ENCODE measurements around the gene CDYL.
"Not testable (repeated sequence)": the region's sequence is repeated elsewhere in the genome, so short reads cannot be mapped to it uniquely, and the experiment has no call there.

The CDYL gene

GRCh38 chr6:4969609-4970285 lies 193.5 kb downstream of the CDYL start:
- DNase-seq = no peak

- no peak for DNase-seq
These were observed 194.7 kb downstream of the CDYL start for GRCh38 chr6:4970739-4971395.

- no peak for DNase-seq
These were observed 195.6 kb downstream of the CDYL start for GRCh38 chr6:4971851-4972250.

- no peak for DNase-seq
These were observed 196.2 kb downstream of the CDYL start for GRCh38 chr6:4972438-4972837.

- no peak for DNase-seq
These were observed 197.2 kb downstream of the CDYL start for GRCh38 chr6:4973415-4973814.

- no peak for DNase-seq
These were observed 198.0 kb downstream of the CDYL start for GRCh38 chr6:4973982-4974745.

GRCh38 chr6:4974962-4975361 lies 198.8 kb downstream of the CDYL start:
- no peak for DNase-seq

GRCh38 chr6:4975506-4975905 lies 199.3 kb downstream of the CDYL start:
- no peak for DNase-seq

- no peak for DNase-seq
These were observed 201.3 kb downstream of the CDYL start for GRCh38 chr6:4977468-4977867.

GRCh38 chr6:4979426-4979825 lies 203.2 kb downstream of the CDYL start:
- no peak for DNase-seq

GRCh38 chr6:4981761-4982160 lies 205.6 kb downstream of the CDYL start:
- no peak for DNase-seq

- no peak for DNase-seq
These were observed 207.1 kb downstream of the CDYL start for GRCh38 chr6:4983322-4983721.

- DNase-seq = no peak
These were observed 210.8 kb downstream of the CDYL start for GRCh38 chr6:4986999-4987398.

GRCh38 chr6:4987432-4987831 lies 211.2 kb downstream of the CDYL start:
- DNase-seq = no peak

- no peak for DNase-seq
These were observed 218.5 kb downstream of the CDYL start for GRCh38 chr6:4994741-4995140.

GRCh38 chr6:4997862-4998261 lies 221.7 kb downstream of the CDYL start:
- DNase-seq = no peak

GRCh38 chr6:4999586-4999985 lies 223.4 kb downstream of the CDYL start:
- DNase-seq = no peak

- peak; percentile 98 for DNase-seq
These were observed 227.6 kb downstream of the CDYL start, which contains the start of gene RPP40 for GRCh38 chr6:5003604-5004372. Gene RPP40, minus strand, starts transcription at chr6:5004037. Its CDS starts 35 bp downstream, at chr6:5004002.

- no peak for DNase-seq
These were observed 228.3 kb downstream of the CDYL start for GRCh38 chr6:5004373-5005037.

GRCh38 chr6:5005038-5005433 lies 228.8 kb downstream of the CDYL start:
- DNase-seq = not testable (repeated sequence)

All from effector CD4-positive, alpha-beta T cell (primary cell).